Spleen (tissue), 7 donors: ENCODE measurements around the gene RAI14.

Experiments
- CTCF ChIP-seq, 11 experiments: fragments of 200-600 bp in 7 of 11; fragments of 450-650 bp in 4 of 11; sonication (generic) in 4 of 11; IDR thresholded peaks in 8 of 11; conservative IDR thresholded peaks in 3 of 11; 1 replicate in 7 of 11; 2 replicates in 4 of 11; pipeline versions ENCODE4 v1.4.0 to v1.8.0; 2016 to 2021; ENCODE audit warnings: antibody characterized with exemption in 11 of 11, inconsistent platforms in 4 of 11, mild to moderate bottlenecking in 1 of 11
- POLR2AphosphoS5 ChIP-seq, 3 donors: sonication (generic); formaldehyde crosslinking; IDR thresholded peaks; one replicate each; pipeline ENCODE4 v1.5.1; 2017; ENCODE audit warnings: antibody characterized with exemption in 3 of 3
- donor health status: DM: no; HTN: no; CAD: no; lungs with moderate emphysema.
- donor health status: DM: no; HTN: no; CAD: no.
- donor health status: DM: no; HTN: no; CAD: no.

- TF ChIP-seq CTCF (IDR thresholded peaks at IDR 0.05 in 8 of 11, conservative IDR thresholded peaks at IDR 0.05 in 3 of 11) (no peak), POLR2AphosphoS5 (IDR thresholded peaks at IDR 0.05) (no peak)
Observed at GRCh38 chr5:34858790-34859189, 202.7 kb downstream of the RAI14 start.
